BJ (cell line): ENCODE measurements around the gene OR2A12. TPM values are rescaled to one million over a fixed set of nuclear protein-coding genes. Genes with fewer than 3 reads are reported as not detected.

ENCODE experiments used
- CTCF ChIA-PET: fragments of 350-600 bp; formaldehyde crosslinking; extraction: SDS; loops from one replicate; lab custom pipeline; 2021; ENCODE audit warnings: antibody characterized with exemption, inconsistent platforms; lab: Yijun Ruan, JAX
- POLR2A ChIA-PET: fragments of 300-600 bp; sonication (Branson Sonifier 250); formaldehyde crosslinking; extraction: SDS; loops from one replicate; lab custom pipeline; 2021; ENCODE audit warnings: antibody characterized with exemption; lab: Charles Lee
- DNase-seq: peaks from one replicate; pipeline ENCODE4 v3.0.0-alpha.2; 2011; ENCODE audit warnings: low read depth
- H3K27me3 ChIP-seq: 2 replicates; pipeline ENCODE4 v1.6.0; 2011; ENCODE audit warnings: low read length; ENCODE audit not compliant: control insufficient read depth, insufficient read depth
- H3K36me3 ChIP-seq: 2 replicates; pipeline ENCODE4 v1.5.1; 2011; ENCODE audit warnings: low read length; ENCODE audit not compliant: control insufficient read depth, insufficient read depth
- H3K4me3 ChIP-seq: 2 replicates; pipeline ENCODE4 v1.5.1; 2011; ENCODE audit warnings: low read depth, mild to moderate bottlenecking, control low read depth, low read length
- CTCF ChIP-seq: IDR thresholded peaks from 2 replicates; pipeline ENCODE4 v1.5.1; 2011; ENCODE audit warnings: low read depth, mild to moderate bottlenecking, control low read depth, inconsistent platforms, low read length, moderate library complexity; ENCODE audit not compliant: insufficient read depth
- polyA plus RNA-seq: library from polyadenylated mRNA; depleted of rRNA; stranded (reverse); fragments of >200 nt; gene quantifications from 2 replicates; pipeline ENCODE4 v1.2.3, GENCODE V29; 2011

Gene OR2A12
- polyA plus RNA-seq, 1 experiment = not detected

DNA sequence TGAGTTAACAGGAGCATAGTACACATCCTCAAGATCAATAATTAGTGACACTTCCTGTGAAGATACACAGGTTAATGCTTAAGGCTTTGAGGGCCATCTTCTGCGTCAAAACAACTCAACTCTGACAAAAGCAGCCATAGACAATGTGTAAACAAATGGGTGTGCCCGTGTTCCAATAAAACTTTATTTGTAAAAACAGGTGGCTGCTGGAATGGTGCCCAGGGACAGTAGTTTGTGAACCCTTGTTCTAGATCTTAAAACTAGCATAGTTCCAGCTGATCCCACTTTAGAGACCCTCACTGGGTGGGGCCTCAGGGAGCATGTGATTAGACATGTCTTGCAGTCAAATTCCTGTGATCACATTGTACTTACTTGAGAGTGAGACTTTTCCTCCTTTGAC is 44.7 kb downstream of the OR2A12 start:
- no peak for TF ChIP-seq CTCF
- H3K4me3 ChIP-seq = no peak overlapping the region
- no peak for DNase-seq
- H3K27me3 ChIP-seq = no peaks in the 10 kb centered on the region
- CTCF ChIA-PET = no interaction called here
- no peaks in the 10 kb centered on the region for H3K36me3 ChIP-seq
- POLR2A ChIA-PET = no interaction called here

DNA sequence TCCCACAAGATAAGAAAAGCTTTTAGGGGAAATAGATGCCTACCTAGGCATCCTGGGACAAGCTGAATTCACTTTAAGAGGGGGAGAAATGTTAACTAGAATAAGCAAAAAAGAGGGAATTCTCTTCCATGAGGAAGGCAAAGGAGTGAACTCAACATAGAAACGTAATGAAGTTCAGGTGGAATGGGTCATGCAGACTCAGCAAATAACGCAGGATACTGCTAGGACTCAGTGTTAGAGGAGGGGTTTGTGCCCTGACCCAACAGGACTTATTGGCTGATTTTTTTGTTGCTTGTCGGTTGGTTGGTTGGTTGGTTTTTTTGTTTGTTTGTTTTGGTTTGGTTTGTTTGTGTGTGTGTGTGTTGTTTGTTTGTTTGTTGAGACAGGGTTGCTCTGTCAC is 46.2 kb downstream of the OR2A12 start:
- CTCF ChIA-PET = no interaction called here
- TF ChIP-seq CTCF = no peak

GRCh38 chr7:144133307-144133706 is 47.2 kb downstream of the OR2A12 start:
- no peak for TF ChIP-seq CTCF
- DNase-seq = no peak
- Histone ChIP-seq H3K27me3 (no peaks in the 10 kb centered on the region), H3K36me3 (no peaks in the 10 kb centered on the region), H3K4me3 (no peak overlapping the region)
- CTCF ChIA-PET = interaction anchor here (1.0 kb wide), 1 partner anchor 19 kb away, joined by 3 read pairs; no protein-coding TSS in a partner anchor
- POLR2A ChIA-PET = no interaction called here

More for the DNA sequence above, 46.2 kb downstream of the OR2A12 start:
- DNase-seq = no peak
- Histone ChIP-seq H3K36me3 (no peaks in the 10 kb centered on the region), H3K27me3 (no peaks in the 10 kb centered on the region), H3K4me3 (no peak overlapping the region)
- POLR2A ChIA-PET = no interaction called here

GRCh38 chr7:144134116-144134515 is 48.0 kb downstream of the OR2A12 start:
- H3K36me3 ChIP-seq = no peaks in the 10 kb centered on the region
- H3K4me3 ChIP-seq = no peak overlapping the region
- CTCF ChIA-PET = no interaction called here
- DNase-seq = no peak
- no peak for TF ChIP-seq CTCF
- POLR2A ChIA-PET = no interaction called here
- H3K27me3 ChIP-seq = no peaks in the 10 kb centered on the region

DNA sequence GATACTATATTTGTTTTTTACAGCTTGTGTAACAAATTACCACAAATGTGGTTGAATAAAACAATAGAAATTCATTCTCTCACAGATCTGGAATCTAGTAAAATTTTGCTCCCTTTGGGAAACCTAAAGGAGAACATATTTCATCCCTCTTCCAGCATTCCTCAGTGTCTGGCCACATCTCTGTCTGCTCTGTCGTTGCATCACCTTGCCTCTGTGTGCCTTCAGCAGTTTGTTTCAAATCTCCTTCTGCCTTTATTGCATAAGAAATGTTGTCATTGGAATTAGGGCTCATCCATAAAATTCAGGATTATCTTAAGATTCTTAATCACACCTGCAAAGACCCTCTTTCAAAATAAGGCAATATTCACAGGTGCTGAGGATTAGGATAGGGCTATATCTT is 51.4 kb downstream of the OR2A12 start:
- no peak for DNase-seq
- no peak for TF ChIP-seq CTCF
- no peaks in the 10 kb centered on the region for H3K27me3 ChIP-seq
- no peaks in the 10 kb centered on the region for H3K36me3 ChIP-seq
- ChIA-PET POLR2A (no interaction called here), CTCF (no interaction called here)
- H3K4me3 ChIP-seq = no peak overlapping the region
